Brain microvascular endothelial cell (primary cell): ENCODE measurements around the gene APMAP.

ENCODE experiments used
- DNase-seq: peaks from one replicate; pipeline ENCODE4 v3.0.0-alpha.2; 2020
- H3K27ac ChIP-seq: fragments of 250-450 bp; sonication (Bioruptor Pico); 2 replicates; pipeline ENCODE4 v1.5.1; 2020; ENCODE audit warnings: mild to moderate bottlenecking, moderate library complexity
- H3K27me3 ChIP-seq: fragments of 250-450 bp; sonication (Bioruptor Pico); replicated peaks from 2 replicates; pipeline ENCODE4 v1.5.1; 2020; ENCODE audit warnings: mild to moderate bottlenecking
- H3K36me3 ChIP-seq: fragments of 250-450 bp; sonication (Bioruptor Pico); replicated peaks from 2 replicates; pipeline ENCODE4 v1.5.1; 2020; ENCODE audit warnings: mild to moderate bottlenecking
- H3K4me3 ChIP-seq: 2 replicates; pipeline ENCODE4 v1.5.1; 2011; ENCODE audit warnings: low read depth, mild to moderate bottlenecking, control low read depth, low read length, moderate library complexity
- CTCF ChIP-seq: IDR thresholded peaks from 2 replicates; pipeline ENCODE4 v1.5.1; 2011; ENCODE audit warnings: low read depth, mild to moderate bottlenecking, moderate library complexity, low read length, control low read depth, inconsistent platforms; ENCODE audit errors: missing control alignments
- in situ Hi-C: cut with HindIII; loops from 2 replicates; pipeline ENCODE4 v1.10.0; 2017; ENCODE audit warnings: low sequenced_read_pairs, low pct_ligation_motif_present

The APMAP gene

GRCh38 chr20:24962510-24962909 is 30.0 kb downstream of the APMAP start:
- Histone ChIP-seq H3K27me3 (no peaks in the 10 kb centered on the region), H3K36me3 (peaks cover 25% of the 10 kb centered on the region), H3K4me3 (no peak overlapping the region), H3K27ac (no peak overlapping the region)
- TF ChIP-seq CTCF = no peak
- in situ Hi-C loops = no loop called here
- no peak for DNase-seq

- DNase-seq = no peak
- in situ Hi-C loops = no loop called here
- H3K4me3 ChIP-seq = no peak overlapping the region
- TF ChIP-seq CTCF = no peak
- H3K27me3 ChIP-seq = no peaks in the 10 kb centered on the region
- H3K27ac ChIP-seq = no peak overlapping the region
- H3K36me3 ChIP-seq = peaks cover 22% of the 10 kb centered on the region
These were observed 30.4 kb downstream of the APMAP start for GRCh38 chr20:24962182-24962492.

GRCh38 chr20:24961384-24962181 is 31.0 kb downstream of the APMAP start:
- in situ Hi-C loops = no loop called here
- no peak for TF ChIP-seq CTCF
- Histone ChIP-seq H3K27me3 (no peaks in the 10 kb centered on the region), H3K4me3 (no peak overlapping the region), H3K27ac (no peak overlapping the region), H3K36me3 (peaks cover 20% of the 10 kb centered on the region)
- DNase-seq = no peak

GRCh38 chr20:24960861-24961260 is 31.7 kb downstream of the APMAP start:
- TF ChIP-seq CTCF = no peak
- in situ Hi-C loops = no loop called here
- no peak for DNase-seq
- Histone ChIP-seq H3K27ac (no peak overlapping the region), H3K27me3 (no peaks in the 10 kb centered on the region), H3K4me3 (no peak overlapping the region), H3K36me3 (peaks cover 18% of the 10 kb centered on the region)

GRCh38 chr20:24960302-24960801 is 32.2 kb downstream of the APMAP start:
- in situ Hi-C loops = no loop called here
- no peaks in the 10 kb centered on the region for H3K27me3 ChIP-seq
- no peak for TF ChIP-seq CTCF
- no peak overlapping the region for H3K27ac ChIP-seq
- peaks cover 15% of the 10 kb centered on the region for H3K36me3 ChIP-seq
- H3K4me3 ChIP-seq = no peak overlapping the region
- no peak for DNase-seq
